ENCODE results near the gene TSPYL1.
A peak's percentile ranks its signal among the peaks of the same experiment; 100 is the strongest.
"Not testable (repeated sequence)": the region's sequence is repeated elsewhere in the genome, so short reads cannot be mapped to it uniquely, and the experiment has no call there.

Gene TSPYL1

DNA sequence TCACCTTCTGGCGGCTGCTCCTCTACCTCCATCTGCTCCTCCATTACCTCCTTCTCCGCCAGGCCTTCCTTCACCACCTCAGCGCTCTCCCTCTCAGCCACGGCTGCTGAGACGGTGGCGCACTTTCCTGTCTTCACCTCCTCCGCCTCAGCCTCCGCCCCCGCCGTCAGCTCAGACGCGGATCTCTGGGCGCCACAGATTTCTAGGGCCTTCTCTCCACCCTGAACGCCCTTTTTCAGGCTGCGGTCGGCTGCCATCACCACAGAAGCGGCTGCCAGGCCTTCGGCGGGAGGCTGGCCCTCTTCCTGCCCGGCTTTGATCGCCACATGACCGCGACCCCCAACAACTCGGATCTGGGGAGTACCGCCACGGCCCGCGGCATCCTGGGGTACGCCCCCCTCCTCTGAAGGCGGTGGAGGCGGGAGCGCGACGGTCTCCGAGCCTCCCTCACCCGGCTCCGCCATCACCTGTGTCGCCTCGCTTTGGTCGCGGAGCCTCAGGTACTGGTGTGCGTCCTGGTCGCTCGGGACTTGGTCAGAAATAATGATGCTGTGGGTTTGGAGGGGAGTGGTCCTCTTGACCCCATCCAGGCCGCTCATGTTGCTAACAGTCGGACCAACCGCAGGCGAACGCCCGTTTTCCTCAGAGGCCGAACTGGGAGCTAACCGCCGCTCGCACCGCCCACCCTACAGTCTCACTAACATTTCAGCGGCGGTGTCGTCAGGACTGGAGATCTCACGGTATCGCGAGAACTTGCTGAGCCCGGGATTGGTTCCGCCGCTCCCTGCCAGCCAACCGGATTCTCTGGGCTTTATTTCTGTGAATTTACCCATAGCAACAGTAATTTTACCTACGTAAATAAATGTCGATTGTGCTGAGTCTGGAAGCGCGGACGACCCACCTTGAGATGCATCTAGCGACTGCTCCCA, at the start of gene TSPYL1:
Gene TSPYL1, minus strand, starts transcription at position 699 of the 929 bp plus-strand sequence. Its CDS starts 100 bp downstream, at position 599.
- TF ChIP-seq, protein P1, sequence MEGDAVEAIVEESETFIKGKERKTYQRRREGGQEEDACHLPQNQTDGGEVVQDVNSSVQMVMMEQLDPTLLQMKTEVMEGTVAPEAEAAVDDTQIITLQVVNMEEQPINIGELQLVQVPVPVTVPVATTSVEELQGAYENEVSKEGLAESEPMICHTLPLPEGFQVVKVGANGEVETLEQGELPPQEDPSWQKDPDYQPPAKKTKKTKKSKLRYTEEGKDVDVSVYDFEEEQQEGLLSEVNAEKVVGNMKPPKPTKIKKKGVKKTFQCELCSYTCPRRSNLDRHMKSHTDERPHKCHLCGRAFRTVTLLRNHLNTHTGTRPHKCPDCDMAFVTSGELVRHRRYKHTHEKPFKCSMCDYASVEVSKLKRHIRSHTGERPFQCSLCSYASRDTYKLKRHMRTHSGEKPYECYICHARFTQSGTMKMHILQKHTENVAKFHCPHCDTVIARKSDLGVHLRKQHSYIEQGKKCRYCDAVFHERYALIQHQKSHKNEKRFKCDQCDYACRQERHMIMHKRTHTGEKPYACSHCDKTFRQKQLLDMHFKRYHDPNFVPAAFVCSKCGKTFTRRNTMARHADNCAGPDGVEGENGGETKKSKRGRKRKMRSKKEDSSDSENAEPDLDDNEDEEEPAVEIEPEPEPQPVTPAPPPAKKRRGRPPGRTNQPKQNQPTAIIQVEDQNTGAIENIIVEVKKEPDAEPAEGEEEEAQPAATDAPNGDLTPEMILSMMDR (conservative IDR thresholded peaks at IDR 0.05) = peak; percentile 9; the same call in 1 of the 2 replicates
- peak; percentile 79 for TF ChIP-seq ZFX (IDR thresholded peaks at IDR 0.05)
- peak within 1 kb of the TSS; percentile 95 for H3K27ac ChIP-seq

DNA sequence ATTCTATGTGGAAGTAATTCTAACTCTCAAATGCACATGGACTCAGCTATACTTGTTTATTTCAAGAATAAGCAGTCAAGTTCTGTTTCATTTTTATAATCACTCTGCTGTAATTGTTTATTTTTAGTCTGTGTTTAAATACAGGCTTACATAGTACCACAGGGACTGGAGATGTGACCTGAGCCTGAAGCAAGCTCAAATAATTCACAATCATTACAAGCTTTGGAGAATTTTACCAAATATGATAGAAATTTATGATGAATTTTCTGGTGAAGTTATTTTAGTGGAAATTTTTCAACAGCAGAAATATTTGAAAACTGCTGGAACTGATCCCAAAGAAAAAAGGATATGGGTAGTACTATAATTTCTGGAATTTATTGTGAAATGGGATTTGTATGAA, 49.4 kb upstream of the TSPYL1 start:
- no peak overlapping the region for H3K27ac ChIP-seq
- no peak for TF ChIP-seq ZFX (IDR thresholded peaks at IDR 0.05)
- TF ChIP-seq, protein P1 (conservative IDR thresholded peaks at IDR 0.05) = no peak

DNA sequence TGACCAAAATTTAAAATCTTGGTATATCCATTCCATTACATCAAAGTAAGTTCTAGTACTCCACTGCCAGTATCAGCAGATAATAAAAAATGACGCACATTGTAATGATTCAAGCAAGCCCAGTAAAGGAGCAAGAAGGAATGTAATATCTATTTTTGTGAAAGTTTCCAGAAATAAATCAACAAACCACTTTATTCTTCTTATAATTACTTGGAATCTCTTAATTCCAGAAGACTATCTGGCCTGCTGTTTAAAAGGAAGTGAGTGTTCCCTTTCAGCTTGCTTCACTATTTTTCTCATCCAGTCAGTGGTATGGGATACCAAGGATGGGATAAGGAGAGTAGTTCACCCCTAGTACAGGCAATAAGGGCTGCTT, 48.8 kb upstream of the TSPYL1 start:
- TF ChIP-seq ZFX (IDR thresholded peaks at IDR 0.05) = no peak
- TF ChIP-seq, protein P1 (conservative IDR thresholded peaks at IDR 0.05) = no peak
- H3K27ac ChIP-seq = no peak overlapping the region

DNA sequence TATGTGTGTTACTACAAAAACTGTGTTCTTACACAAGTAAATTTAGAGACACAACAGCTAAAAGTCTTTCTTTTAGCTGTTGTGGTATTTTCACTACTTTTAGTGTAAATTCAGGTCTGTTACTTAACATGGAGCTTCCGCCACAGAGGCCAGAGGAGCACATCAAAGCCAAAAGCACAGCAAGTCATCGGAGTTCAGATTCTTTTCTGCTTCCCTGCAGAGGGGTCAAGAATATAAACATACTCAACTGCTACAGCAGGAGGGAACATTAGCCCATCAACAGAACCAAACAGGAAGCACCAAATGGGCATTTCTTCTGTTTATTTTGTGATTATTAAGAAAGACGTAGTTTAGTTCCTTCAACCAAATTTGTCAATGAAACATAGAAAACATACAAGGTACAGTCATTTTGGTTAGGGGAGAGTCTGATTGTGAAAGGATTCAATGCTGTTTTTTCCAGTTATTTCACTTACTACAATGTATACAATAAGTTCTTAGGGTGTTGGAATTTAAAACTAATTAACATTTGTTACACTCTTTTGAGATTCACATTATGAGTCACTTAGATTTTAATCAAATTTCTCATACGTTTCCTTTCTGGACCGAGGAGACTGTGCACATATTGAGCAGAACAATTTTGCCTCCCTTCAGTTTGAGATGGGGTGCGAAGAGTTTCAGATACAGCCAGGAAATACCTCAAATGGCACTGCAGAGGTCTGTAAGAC, 48.2 kb upstream of the TSPYL1 start:
- TF ChIP-seq, protein P1 (conservative IDR thresholded peaks at IDR 0.05) = no peak
- TF ChIP-seq ZFX (IDR thresholded peaks at IDR 0.05) = no peak

DNA sequence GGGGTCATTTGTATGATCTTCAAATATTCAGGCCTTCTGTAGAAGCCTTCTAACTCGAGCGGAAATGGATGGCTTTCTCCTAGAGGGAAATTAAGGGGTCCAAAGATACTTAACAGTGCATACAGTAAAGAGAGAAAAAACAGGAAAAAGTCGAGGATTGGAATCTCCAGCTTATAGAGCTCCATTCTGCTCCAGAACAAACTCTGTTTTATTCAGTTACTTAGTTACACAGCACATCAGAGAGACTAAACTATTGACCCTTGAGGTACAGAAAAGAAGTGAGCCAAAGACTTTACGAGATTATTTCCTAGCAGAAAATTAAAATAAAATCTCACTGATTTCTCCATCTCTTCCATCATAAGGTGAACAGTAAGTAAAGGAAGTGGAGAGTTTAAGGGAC, 47.3 kb upstream of the TSPYL1 start:
- no peak for TF ChIP-seq ZFX (IDR thresholded peaks at IDR 0.05)
- TF ChIP-seq, protein P1 (conservative IDR thresholded peaks at IDR 0.05) = no peak
- H3K27ac ChIP-seq = no peak overlapping the region

More for the DNA sequence above, 48.2 kb upstream of the TSPYL1 start:
- H3K27ac ChIP-seq = no peak overlapping the region

DNA sequence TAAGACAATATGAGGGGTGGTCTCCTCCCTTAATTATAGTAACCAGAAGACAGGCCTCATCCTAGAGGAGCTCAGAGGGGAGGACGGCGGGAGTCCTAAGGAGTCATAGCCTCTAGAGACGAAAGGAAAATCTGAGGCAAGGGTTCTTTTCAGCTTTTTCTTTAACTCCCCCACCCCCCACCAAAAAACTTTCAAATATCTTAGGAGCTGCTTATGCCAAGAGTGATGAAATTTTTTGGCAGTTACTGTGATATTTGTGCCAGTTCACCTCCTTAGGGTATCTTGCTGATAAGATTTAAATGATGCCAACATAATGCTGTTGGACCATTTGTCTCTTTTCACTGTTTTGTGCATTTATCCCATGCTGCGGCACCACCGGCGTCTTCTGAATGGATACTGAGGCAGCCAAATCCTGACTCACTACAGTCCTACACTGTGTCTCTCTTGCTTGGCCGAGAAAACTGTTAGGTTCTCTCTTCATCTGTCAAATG, 46.5 kb upstream of the TSPYL1 start:
- H3K27ac ChIP-seq = no peak overlapping the region
- no peak for TF ChIP-seq ZFX (IDR thresholded peaks at IDR 0.05)
- TF ChIP-seq, protein P1 (conservative IDR thresholded peaks at IDR 0.05) = no peak

DNA sequence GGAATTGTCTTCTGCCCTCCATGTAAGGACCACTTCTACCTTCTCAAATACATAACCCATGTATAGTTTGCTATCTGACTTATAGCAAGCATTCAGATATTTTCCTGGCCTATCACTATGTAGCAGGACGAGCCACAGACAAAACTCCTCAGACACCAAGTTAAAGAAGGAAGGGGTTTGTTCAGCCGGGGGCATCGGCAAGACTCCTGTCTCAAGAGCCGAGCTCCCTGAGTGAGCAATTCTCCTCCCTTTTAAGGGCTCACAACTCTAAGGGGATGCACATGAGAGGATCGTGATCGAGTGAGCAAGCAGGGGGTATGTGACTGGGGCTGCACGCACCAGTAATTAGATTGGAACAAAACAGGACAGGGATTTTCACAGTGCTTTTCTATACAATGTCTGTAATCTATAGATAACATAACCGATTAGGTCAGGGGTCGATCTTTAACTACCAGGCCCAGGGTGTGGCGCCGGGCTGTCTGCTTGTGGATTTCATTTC, 46.0 kb upstream of the TSPYL1 start:
- not testable (repeated sequence) for H3K27ac ChIP-seq

Measured in C4-2B (cell line).